Right ventricle myocardium inferior (tissue), 1 donor: Measurements from ENCODE around the gene SLMAP. TPM values are rescaled to one million over a fixed set of nuclear protein-coding genes. Genes with fewer than 3 reads are reported as not detected.

Source experiments
- ATAC-seq: fragments of 200-7000 bp; cut with Tn5 transposase; one replicate; pipeline ENCODE4 v1.9.1; 2020; ENCODE audit warnings: mild to moderate bottlenecking, moderate library complexity
- DNase-seq: peaks from one replicate; pipeline ENCODE4 v3.0.0; 2021; ENCODE audit errors: missing footprints
- intact Hi-C: fragments of 100-400 bp; cut with DNase I; formaldehyde crosslinking; loops from one replicate; pipeline ENCODE4 v1.11.0; 2022
- long read RNA-seq: library from polyadenylated mRNA; unstranded; transcript quantifications from one replicate; pipeline ENCODE4 v2.0.0, GENCODE V29; 2021
- total RNA-seq: library from RNA; stranded (reverse); fragmentation: NEBNext Ultra II Directional; extraction: Animal tissue kit (Norgen Biotek cat#: 25700); gene quantifications from one replicate; pipeline ENCODE4 v1.2.1, GENCODE V29; 2021
- donor health status: DM: no; HTN: yes; CAD: no; lungs with severe emphysema.

SLMAP gene, protein sequence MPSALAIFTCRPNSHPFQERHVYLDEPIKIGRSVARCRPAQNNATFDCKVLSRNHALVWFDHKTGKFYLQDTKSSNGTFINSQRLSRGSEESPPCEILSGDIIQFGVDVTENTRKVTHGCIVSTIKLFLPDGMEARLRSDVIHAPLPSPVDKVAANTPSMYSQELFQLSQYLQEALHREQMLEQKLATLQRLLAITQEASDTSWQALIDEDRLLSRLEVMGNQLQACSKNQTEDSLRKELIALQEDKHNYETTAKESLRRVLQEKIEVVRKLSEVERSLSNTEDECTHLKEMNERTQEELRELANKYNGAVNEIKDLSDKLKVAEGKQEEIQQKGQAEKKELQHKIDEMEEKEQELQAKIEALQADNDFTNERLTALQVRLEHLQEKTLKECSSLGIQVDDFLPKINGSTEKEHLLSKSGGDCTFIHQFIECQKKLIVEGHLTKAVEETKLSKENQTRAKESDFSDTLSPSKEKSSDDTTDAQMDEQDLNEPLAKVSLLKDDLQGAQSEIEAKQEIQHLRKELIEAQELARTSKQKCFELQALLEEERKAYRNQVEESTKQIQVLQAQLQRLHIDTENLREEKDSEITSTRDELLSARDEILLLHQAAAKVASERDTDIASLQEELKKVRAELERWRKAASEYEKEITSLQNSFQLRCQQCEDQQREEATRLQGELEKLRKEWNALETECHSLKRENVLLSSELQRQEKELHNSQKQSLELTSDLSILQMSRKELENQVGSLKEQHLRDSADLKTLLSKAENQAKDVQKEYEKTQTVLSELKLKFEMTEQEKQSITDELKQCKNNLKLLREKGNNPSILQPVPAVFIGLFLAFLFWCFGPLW
- total RNA-seq = 294 TPM
- long read RNA-seq, transcript SLMAP-205 (11 exons, 3,066 nt) = major isoform, 6 of 100 reads
- long read RNA-seq, partial matches to known transcripts = 80 of 100 reads
- long read RNA-seq, other reads (novel, unspliced or antisense) = 14 of 100 reads

DNA sequence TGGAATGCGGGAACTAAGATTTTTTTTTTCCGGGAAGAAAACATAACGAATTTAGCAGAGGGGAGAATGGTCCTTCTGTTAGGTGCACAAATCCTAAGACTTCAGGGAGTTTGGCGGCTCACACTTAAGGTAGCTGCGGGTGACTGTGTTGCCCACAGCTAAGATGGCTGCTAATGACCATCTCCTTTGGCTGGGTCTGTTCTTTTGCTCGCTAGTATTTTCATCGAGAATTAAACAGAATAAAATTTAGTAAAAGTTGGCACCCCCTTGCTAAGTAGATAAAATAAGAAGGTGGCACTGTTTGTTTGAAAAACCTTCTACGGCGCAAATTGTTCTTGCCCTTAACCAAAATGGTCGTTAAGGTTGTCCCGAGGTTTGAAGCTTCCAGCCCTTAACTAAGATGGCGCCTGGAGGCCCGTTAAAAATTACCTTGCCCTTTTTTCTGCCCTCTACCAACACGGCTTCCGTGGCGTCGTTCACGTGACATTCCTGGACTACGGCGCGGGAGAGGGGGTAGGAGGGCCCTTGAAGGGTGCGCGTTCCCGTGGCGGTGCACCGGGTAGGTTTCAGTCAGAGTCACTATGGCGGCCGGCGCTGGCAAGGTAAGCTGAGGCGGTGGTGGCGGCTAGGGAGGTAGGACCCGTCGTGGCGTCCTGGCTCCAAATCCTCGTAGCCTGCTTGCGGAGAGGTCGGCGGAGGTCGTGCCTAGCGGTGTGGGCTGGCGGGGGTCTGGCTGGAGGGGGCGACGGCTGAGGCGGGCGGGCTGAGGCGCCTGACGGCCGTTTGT is at the start of gene SLMAP:
Gene SLMAP, plus strand, starts transcription at position 569 of the 787 bp plus-strand sequence. CDS start 1,343 bp downstream, outside the sequence.
- peak; percentile 99 for ATAC-seq
- intact Hi-C loops = loop anchor here (1.0 to 10.0 kb wide), 3 partner anchors 64 to 529 kb away; partner anchors contain the start of genes APPL1 and ARF4
- DNase-seq = peak; percentile 99

DNA sequence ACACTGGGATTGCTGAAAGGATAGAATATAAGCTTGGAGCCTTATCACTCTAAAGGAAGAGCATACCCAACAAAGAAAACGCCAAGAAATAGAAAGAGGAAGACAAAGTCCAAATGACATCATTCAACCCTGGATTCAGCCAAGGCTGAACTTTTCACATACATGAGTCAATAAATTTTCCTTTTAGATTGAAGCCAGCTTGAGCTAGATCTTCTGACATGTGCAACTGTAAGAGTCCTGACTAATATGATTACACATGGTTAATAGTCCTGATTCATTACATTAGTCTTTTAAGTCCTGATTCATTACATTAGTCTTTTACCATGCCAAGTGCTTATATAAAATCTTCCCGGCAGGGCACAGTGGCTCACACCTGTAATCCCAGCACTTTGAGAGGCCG is 49.6 kb upstream of the SLMAP start:
- ATAC-seq (no peak), DNase-seq (no peak)
- intact Hi-C loops = no loop called here

DNA sequence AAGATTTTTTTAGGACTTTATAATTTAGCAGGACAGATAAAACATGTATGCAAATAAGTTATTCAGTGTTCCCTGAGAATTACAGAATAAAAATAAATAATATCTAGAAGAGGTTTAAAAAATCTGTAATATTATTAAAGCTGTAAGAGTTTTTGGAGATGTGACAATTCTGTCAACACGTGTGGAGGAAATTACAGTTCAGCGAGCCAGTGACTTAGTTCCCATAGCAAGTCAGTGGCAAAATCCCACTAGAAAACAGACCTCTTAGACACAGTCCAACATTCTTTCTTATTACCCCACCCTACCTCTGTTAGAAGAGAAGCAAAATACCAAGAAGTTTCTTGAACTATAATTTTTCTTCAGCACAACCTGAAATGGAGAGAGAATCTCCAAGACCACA is 47.1 kb upstream of the SLMAP start:
- intact Hi-C loops = no loop called here
- no peak for ATAC-seq
- DNase-seq = no peak

DNA sequence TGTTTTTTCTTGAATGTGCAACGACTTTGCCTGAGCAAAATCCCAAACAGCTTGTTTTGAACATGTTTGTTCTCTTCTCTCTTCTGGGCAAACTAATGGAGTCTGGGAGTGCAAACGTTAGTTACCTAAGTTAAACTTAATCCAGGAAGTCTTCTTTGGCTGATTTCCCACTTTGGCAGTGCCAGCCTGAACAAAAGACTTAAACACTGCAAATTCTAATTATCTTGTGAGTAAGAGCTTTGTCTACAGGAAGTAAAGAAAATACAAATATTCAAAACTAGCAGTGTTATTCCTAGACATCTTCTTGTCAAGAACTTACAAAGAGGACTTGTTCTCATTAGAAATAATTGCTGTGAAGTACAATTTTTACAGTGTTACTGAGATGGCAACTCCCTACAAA is 46.5 kb upstream of the SLMAP start:
- intact Hi-C loops = no loop called here
- DNase-seq (no peak), ATAC-seq (no peak)

DNA sequence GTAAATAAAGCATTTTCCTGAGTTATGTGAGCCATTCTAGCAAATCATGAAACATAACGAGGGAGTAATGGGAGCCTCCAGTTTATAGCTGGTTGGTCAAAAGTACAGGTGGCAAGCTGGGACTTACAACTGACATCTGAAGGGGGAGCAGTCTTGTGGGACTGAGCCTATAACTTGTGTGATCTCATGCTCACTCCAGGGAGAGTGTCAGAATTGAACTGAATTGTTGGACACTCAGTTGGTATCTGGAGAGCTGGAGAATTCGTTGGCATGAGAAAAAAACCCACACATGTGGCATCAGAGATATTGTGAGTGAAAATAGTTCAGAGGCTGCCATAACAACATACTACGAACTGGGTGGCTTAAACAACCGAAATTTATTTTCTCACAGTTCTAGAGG is 40.4 kb upstream of the SLMAP start:
- intact Hi-C loops = no loop called here
- DNase-seq (no peak), ATAC-seq (no peak)

DNA sequence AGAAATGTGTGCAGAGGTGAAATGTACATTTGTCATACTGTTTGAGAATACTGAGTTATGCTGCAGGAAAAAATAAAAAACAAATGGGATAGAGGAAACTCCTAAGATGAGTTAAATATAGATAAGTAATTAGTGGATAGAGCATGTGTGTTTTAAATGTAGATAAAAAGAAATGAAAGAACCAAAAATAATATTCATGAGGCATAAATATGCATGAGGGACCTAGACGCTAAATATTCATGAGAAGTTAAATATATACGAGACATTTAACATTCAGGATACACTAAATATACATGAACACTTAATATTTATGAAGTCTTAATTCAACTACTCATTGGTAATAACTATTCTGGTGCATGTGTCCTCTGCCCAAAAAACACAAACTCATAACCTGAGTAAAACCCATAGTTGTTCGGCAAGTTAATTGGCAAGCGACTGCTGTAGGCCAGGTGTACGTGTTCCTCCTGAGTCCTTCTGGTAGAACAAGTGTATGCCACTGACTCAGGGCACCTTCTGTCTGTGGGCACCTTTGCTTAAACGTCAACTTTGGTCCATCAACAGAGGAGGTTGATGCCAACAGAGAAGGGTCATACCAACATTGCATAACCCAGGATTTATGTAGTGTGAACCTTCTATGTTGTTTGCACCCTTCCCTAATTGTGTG is 38.8 kb upstream of the SLMAP start:
- intact Hi-C loops = no loop called here
- ATAC-seq (no peak), DNase-seq (no peak)

DNA sequence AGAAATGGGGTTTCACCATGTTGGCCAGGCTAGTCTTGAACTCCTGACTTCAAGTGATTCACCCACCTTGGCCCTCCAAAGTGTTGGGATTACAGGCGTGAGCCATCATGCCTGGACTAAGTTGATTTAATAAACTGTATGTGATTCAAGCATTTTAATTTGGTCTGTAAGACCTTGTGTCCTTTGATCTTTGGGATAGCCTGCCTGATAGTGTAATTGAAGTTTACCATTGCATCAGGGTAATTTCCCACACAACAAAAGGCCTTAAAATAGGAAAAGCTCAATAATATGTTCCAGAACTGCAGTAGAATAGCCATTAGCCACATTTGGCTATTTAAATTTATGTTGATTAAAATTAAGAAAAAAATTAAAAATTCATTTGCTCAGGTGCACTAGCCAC is 38.0 kb upstream of the SLMAP start:
- no peak for ATAC-seq
- intact Hi-C loops = no loop called here
- DNase-seq = no peak

DNA sequence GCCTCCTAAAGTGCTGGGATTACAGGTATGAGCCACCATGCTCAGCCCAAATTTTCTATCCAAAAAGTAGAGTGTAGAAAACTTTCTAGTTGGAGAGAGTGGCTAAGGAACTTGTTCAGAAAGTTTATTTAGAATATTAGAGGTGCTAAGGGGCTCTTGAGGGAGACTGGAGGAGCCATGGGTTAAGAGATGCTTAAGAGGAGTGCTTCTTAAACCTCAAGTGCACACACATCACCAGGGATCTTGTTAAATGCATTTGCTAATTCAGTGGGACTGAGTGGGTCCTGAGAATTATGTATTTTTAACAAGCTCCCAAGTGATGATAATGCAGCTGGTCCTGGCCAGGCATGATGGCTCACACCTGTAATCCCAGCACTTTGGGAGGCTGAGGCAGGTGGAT is 29.7 kb upstream of the SLMAP start:
- intact Hi-C loops = no loop called here
- ATAC-seq (no peak), DNase-seq (no peak)

DNA sequence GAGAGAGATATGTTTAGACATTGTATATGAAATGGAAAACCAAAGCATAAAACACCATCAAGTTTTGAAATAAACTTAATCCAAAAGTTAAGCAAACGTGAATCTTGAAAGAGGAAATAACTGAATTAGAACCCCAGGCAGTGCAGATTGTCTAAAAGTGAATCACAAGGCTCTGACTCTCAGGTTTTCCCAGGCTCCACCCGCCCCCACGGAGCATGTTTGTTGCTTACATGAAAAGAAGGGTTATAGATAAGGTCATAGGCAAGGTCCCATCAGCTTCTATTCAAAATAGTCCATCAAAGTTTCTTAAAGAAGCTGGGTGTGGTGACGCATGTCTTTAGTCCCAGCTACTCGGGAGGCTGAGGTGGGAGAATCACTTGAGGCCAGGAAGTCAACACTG is 29.0 kb upstream of the SLMAP start:
- intact Hi-C loops = no loop called here
- ATAC-seq = no peak

DNA sequence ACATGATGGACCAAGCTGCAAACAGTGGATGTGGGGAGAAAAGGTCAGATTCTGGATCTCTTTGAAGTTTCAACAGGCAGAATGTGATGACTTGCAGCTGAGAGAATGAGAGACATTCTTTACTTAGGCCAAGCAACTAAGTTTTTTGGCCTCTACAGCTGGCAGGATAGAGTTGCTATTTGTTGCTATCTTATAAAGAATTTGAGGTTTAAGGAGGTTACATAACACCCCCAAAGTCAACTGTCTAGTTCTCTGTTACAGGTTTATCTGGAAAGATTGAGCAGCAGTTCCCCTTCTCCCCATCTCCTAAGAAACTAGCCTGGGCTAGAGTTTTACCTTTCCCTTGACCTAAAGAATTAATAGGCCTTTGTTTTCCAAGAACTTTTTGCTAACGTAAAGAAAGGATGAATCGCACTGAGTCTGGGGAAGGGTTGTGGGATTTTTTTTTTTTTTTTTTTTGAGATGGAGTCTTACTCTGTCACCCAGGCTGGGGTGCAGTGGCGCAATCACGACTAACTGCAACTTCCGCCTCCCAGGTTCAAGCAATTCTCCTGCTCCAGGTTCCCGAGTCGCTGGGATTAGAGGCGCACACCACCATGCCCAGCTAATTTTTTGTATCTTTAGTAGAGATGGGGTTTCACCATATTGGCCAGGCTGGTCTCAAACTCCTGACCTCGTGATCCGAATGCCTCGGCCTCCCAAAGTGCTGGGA is 26.6 kb upstream of the SLMAP start:
- intact Hi-C loops = no loop called here
- no peak for ATAC-seq

More for the DNA sequence above, 29.0 kb upstream of the SLMAP start:
- no peak for DNase-seq

DNA sequence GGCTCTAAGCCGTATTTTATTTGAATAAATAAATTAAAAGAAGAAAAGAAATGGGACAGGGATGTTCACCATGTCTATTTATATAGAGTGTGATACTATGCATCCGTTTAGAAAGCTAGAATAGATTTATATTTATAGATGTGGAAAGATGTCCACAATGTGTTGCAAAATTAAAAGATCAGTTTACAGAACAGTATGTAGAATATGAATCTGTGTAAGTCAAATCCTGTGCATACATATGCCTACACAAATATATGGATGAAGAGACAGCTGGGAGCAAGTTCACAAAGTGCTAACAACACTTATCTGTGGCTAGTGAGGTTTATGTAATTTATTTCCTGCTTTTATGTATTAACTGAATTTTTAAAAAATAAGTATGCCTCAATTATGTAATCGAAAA is 25.4 kb upstream of the SLMAP start:
- DNase-seq = no peak
- no peak for ATAC-seq
- intact Hi-C loops = no loop called here

More for the DNA sequence above, 26.6 kb upstream of the SLMAP start:
- no peak for DNase-seq

DNA sequence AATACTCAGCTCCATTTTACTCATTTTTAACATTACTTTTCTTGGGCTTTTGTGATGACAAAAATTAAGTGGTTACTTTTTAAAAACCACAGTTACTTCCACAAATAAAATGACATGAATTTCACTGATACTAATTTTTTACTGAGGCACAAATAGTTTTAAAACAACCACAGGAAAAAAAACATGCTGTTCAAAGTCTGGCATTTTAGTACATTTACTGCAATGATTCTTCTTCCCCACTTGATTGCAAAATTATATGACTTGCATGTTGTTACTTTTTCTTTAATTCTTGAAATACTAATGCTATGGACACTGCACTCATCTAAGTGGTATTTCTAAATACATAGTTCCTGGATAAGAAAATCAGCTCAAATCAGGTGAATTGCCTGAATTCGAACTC is 24.8 kb upstream of the SLMAP start:
- intact Hi-C loops = no loop called here
- no peak for ATAC-seq

DNA sequence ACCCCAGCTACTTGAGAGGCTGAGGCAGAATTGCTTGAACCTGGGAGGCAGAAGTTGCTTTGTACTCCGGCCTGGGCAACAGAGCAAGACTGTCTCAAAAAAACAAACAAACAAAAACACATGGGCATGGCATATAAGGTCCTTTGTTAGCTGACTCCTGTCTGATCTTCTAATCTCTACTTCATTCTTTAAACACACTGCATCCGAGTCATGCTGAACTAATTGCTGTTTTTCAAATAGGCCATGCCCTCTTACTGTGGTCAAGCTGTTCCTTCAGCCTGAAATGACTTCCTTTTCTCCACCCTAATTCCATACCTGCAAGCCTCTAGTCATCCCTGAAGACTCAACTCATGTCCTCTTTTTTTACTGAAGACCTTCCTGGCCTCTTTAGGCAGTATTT is 22.3 kb upstream of the SLMAP start:
- DNase-seq (no peak), ATAC-seq (no peak)
- intact Hi-C loops = no loop called here

More for the DNA sequence above, 24.8 kb upstream of the SLMAP start:
- DNase-seq = no peak

DNA sequence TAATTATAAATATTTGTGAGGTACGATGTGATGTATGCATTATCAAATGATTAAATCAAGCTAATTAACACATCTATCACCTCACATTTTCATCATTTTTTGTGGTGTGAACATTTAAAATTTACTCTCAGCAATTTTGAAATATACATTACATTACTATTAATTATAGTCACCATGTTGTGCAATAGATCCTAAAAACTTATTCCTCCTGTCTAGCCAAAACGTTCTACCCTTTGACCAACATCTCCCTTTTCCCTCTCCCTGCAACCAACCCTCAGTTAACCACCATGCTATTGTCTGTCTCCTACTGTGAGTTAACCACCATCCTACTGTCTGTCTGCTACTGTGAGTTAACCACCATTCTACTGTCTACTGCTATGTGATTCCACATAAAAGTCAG is 20.7 kb upstream of the SLMAP start:
- intact Hi-C loops = no loop called here

DNA sequence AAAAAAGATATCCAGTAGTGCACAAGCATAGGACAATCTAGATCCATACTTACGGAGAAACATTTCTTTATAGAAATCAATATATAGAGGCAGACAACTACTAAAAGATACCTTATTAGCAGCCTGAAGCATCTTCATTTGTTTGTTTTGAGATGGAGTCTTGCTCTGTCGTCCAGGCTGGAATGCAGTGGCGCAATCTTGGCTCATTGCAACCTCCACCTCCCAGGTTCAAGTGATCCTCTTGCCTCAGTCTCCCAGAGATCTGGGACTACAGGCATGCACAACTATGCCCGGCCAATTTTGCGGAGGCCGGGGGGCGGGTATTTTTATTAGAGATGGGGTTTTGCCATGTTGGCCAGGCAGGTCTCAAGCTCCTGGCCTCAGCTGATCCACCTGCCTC is 18.3 kb upstream of the SLMAP start:
- DNase-seq (no peak), ATAC-seq (peak; percentile 10)
- intact Hi-C loops = no loop called here

More for the DNA sequence above, 20.7 kb upstream of the SLMAP start:
- DNase-seq = no peak
- no peak for ATAC-seq

DNA sequence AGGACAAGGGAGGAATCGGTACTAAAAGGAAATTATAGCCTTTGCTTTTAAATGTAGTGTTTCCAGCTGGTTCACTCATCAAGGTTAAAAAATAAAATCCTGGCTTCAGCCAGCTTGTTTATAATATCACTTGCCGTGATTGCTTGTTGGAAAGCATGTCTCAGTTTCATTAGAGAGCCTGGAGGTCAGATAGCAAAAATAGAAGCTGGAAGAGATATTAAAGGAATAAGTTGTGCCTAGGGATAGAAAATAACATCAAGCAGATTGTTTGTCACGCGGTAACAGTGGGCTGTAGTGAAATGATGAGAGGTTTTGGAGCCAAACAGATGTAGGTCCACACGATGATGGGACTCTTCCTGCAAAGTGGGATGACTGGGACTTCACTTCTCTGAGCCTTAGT is 17.7 kb upstream of the SLMAP start:
- ATAC-seq (peak; percentile 70), DNase-seq (no peak)
- intact Hi-C loops = no loop called here

DNA sequence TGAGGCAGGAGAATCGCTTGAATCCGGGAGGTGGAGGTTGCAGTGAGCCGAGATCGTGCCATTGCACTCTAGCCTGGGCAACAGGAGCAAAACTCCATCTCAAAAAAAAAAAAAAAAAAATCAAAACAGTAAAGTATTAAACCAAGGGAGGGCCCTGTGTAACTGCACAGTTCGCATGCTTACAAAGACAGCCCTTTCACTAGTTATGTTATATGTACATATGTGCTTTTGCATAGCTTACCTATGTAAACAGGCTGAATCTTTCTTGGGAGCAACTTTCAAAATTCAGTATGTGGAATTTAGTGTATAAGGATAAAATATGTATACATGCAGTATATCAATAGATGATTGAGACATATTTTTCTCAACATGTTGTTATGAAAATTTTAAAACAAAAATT is 16.1 kb upstream of the SLMAP start:
- ATAC-seq = no peak
- intact Hi-C loops = no loop called here
- no peak for DNase-seq

DNA sequence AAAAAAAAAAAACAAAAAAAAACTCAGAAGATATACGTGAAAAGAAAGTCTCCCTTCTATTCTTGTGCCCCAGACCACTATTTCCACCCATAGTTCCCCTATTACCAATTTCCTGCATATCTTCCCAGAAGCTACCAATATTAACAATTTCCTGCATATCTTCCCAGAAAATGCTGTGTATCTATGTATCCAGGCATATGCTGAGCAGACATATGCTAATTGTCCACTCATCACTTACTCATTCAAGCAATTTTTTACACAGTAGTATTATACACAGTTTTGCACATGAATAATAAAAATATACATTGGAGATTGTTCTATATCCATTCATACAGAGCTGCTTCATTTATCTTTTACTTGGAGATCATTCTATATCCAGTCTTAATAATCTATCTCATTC is 12.6 kb upstream of the SLMAP start:
- intact Hi-C loops = no loop called here
- DNase-seq (no peak), ATAC-seq (no peak)
